Naive thymus-derived CD4-positive, alpha-beta T cell (primary cell): ENCODE data around the gene ULK2. TPM values are rescaled to one million over a fixed set of nuclear protein-coding genes. Genes with fewer than 3 reads are reported as not detected.
"Not testable (repeated sequence)": the region's sequence is repeated elsewhere in the genome, so short reads cannot be mapped to it uniquely, and the experiment has no call there.

Experiments used
- ATAC-seq: fragments of 150-1000 bp; cut with Tn5 transposase; 2 replicates; pipeline ENCODE4 v1.10.0; 2021; ENCODE audit warnings: mild to moderate bottlenecking, moderate library complexity
- CTCF ChIA-PET: fragments of 350-600 bp; sonication (Branson Sonifier 250); formaldehyde crosslinking; loops from one replicate; lab custom pipeline; 2021; ENCODE audit warnings: antibody characterized with exemption; lab: Charles Lee
- POLR2A ChIA-PET: fragments of 350-600 bp; sonication (Branson Sonifier 250); formaldehyde crosslinking; loops from one replicate; lab custom pipeline; 2021; ENCODE audit warnings: antibody characterized with exemption, inconsistent platforms; lab: Charles Lee
- DNase-seq, 9 donors: peaks; one replicate each; pipeline versions ENCODE4 v3.0.0 to v3.0.0-alpha.2; 2020 to 2022; ENCODE audit warnings: mixed read lengths in 1 of 9
- H3K27ac ChIP-seq: one replicate; pipeline ENCODE4 v1.7.0; 2013; ENCODE audit warnings: mild to moderate bottlenecking, low read depth, low read length, moderate library complexity
- H3K27me3 ChIP-seq, 2 donors: one replicate each; pipeline ENCODE4 v1.7.0; 2013; ENCODE audit warnings: low read length in 2 of 2, mild to moderate bottlenecking in 2 of 2, moderate library complexity in 2 of 2; ENCODE audit not compliant: control insufficient read depth in 2 of 2, insufficient read depth in 2 of 2
- H3K36me3 ChIP-seq, 3 experiments: 1 replicate in 2 of 3; 2 replicates in 1 of 3; pipeline ENCODE4 v1.7.0; 2013; ENCODE audit warnings: low read length in 3 of 3, mild to moderate bottlenecking in 3 of 3, moderate library complexity in 1 of 3; ENCODE audit not compliant: insufficient read depth in 3 of 3, control insufficient read depth in 2 of 3
- H3K4me1 ChIP-seq, 2 donors: one replicate each; pipeline ENCODE4 v1.7.0; 2013; ENCODE audit warnings: low read length in 2 of 2, mild to moderate bottlenecking in 2 of 2, moderate library complexity in 1 of 2; ENCODE audit not compliant: control insufficient read depth in 2 of 2, insufficient read depth in 2 of 2
- H3K4me3 ChIP-seq: 2 replicates; pipeline ENCODE4 v1.7.0; 2013; ENCODE audit warnings: mild to moderate bottlenecking, low read length
- H3K9me3 ChIP-seq, 3 experiments: 1 replicate in 2 of 3; 2 replicates in 1 of 3; pipeline ENCODE4 v1.7.0; 2013; ENCODE audit warnings: low read length in 3 of 3; ENCODE audit not compliant: control insufficient read depth in 2 of 3
- H3K27ac Mint-ChIP-seq, 9 donors: one replicate each; pipeline ENCODE4 v1.8.0; 2020 to 2022; ENCODE audit warnings: mixed read lengths in 9 of 9, mild to moderate bottlenecking in 8 of 9, moderate library complexity in 5 of 9, inconsistent platforms in 2 of 9
- H3K27me3 Mint-ChIP-seq, 5 donors: one replicate each; pipeline ENCODE4 v1.8.0; 2021 to 2022; ENCODE audit warnings: mixed read lengths in 5 of 5, mild to moderate bottlenecking in 1 of 5
- H3K36me3 Mint-ChIP-seq, 5 donors: one replicate each; pipeline ENCODE4 v1.8.0; 2020 to 2022; ENCODE audit warnings: mixed read lengths in 5 of 5, mild to moderate bottlenecking in 3 of 5, inconsistent platforms in 1 of 5
- H3K4me1 Mint-ChIP-seq, 7 donors: one replicate each; pipeline ENCODE4 v1.8.0; 2020 to 2022; ENCODE audit warnings: mixed read lengths in 7 of 7, mild to moderate bottlenecking in 3 of 7, inconsistent platforms in 1 of 7
- H3K4me3 Mint-ChIP-seq, 10 donors: one replicate each; pipeline ENCODE4 v1.8.0; 2020 to 2022; ENCODE audit warnings: mild to moderate bottlenecking in 10 of 10, mixed read lengths in 10 of 10, moderate library complexity in 6 of 10, inconsistent platforms in 2 of 10
- H3K9me3 Mint-ChIP-seq, 11 donors: one replicate each; pipeline ENCODE4 v1.8.0; 2020 to 2022; ENCODE audit warnings: mixed read lengths in 11 of 11, mild to moderate bottlenecking in 4 of 11, inconsistent platforms in 1 of 11, moderate library complexity in 1 of 11
- intact Hi-C, 2 donors: fragments of 100-400 bp; cut with micrococcal nuclease; formaldehyde crosslinking; loops; one replicate each; pipeline ENCODE4 v1.15.1; 2023
- polyA plus RNA-seq, 2 donors: library from polyadenylated mRNA; unstranded; fragments of 300-500 nt; fragmentation: Illumina TruSeq; gene quantifications; one replicate each; pipeline ENCODE4 v1.2.3, GENCODE V29; 2021
- total RNA-seq, 6 experiments: library from RNA in 5 of 6; stranded (reverse) in 5 of 6; gene quantifications; 1 replicate in 5 of 6; 2 replicates in 1 of 6; pipeline ENCODE4 v1.2.3 and lab custom pipeline; 2021 to 2026

The ULK2 gene
- total and polyA plus RNA-seq, 7 experiments from 2014 or later = 7.3 to 21.2 (median 14.3) TPM

DNA sequence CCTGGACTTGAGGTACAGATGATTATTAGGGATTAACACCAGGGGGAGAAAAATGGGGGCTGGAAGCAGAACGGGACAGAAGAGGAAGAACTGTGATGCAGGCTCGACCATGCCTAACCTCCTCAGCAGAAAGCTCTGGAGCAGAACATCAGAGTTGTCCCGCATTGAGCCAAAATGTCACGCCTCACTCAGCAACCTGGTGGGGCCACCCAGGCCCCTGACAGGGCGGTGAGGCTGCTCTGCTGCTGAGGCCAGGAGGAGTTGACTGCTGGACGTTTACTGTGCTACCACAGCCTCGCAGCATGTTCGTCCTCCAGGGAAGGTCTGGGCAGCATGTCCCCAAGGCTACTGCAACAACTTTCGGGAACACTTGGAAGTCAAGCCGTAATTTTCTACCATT lies 6.5 kb upstream of the ULK2 start:
- H3K27ac Mint-ChIP-seq = peak overlapping the region in 6 of 9 donors; percentile 5 to 82 (median 62)

DNA sequence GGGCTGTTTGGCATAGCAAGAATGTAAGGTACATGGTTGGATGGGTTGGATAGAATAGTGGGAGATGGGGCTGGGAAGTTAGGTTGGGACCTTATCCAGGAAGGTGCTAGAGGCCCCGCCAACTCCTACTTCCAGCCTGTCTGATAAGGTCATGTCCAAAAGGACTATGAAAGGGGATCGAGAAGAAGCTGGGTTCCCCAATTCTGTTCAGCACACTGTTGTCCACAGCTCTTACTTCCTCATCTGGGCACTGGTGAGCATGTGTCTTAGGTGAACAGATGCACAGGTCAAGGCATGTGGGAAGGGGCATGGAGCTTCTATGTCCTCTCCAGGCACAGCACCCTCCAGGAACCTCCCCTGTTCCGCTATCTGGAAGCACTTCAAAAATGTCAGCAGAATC lies 5.6 kb upstream of the ULK2 start:
- ChIA-PET POLR2A (no interaction called here), CTCF (no interaction called here)
- Histone ChIP-seq H3K4me3 (no peak overlapping the region), H3K27ac (no peak overlapping the region), H3K4me1 (peaks cover 20 to 58% of the 10 kb centered on the region in 2 donors), H3K27me3 (no peaks in the 10 kb centered on the region), H3K36me3 (no peaks in the 10 kb centered on the region), H3K9me3 (no peaks in the 10 kb centered on the region)
- DNase-seq (no peak), ATAC-seq (no peak)
- Mint-ChIP-seq H3K9me3 (no peaks in the 10 kb centered on the region), H3K27me3 (peaks cover 0 to 9% (median 0%) of the 10 kb centered on the region in 5 donors), H3K36me3 (no peaks in the 10 kb centered on the region), H3K4me3 (no peak overlapping the region), H3K27ac (peak overlapping the region in 8 of 9 donors; percentile 4 to 88 (median 68)), H3K4me1 (peaks cover 22 to 90% (median 67%) of the 10 kb centered on the region in 7 donors)
- intact Hi-C loops = no loop called here

More for the DNA sequence above, 6.5 kb upstream of the ULK2 start:
- Histone ChIP-seq H3K27ac (no peak overlapping the region), H3K9me3 (no peaks in the 10 kb centered on the region), H3K4me1 (peaks cover 24 to 58% of the 10 kb centered on the region in 2 donors), H3K36me3 (no peaks in the 10 kb centered on the region), H3K4me3 (no peak overlapping the region), H3K27me3 (no peaks in the 10 kb centered on the region)
- no peaks in the 10 kb centered on the region for H3K9me3 Mint-ChIP-seq
- intact Hi-C loops = no loop called here
- DNase-seq (no peak), ATAC-seq (no peak)
- H3K36me3 Mint-ChIP-seq = no peaks in the 10 kb centered on the region
- no peak overlapping the region for H3K4me3 Mint-ChIP-seq
- peaks cover 0 to 11% (median 0%) of the 10 kb centered on the region in 5 donors for H3K27me3 Mint-ChIP-seq
- ChIA-PET CTCF (no interaction called here), POLR2A (interaction anchor here (0.6 kb wide), 1 partner anchor 10 kb away, joined by 5 read pairs; no protein-coding TSS in a partner anchor)
- peaks cover 22 to 93% (median 70%) of the 10 kb centered on the region in 7 donors for H3K4me1 Mint-ChIP-seq

DNA sequence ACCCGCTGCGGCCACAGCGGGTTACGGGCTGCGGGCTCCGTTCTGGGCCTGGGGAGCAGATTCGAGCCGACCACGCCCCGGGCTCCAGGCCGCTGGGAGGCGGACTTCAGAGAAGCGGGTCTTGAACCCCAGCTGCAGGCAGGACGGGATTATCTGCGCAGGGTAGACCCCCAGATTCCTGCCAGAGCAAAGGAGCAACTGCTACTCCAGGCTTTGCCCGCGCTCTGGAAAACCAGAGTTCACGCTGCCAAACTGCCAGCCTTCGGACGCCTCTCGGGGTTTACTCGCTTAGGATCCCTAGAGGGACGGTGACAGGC lies 301 bp upstream of the ULK2 start:
- POLR2A ChIA-PET = interaction anchor here (0.7 to 3.0 kb wide), 9 partner anchors 8 to 110 kb away, joined by 3 to 21 read pairs (median 4); partner anchors contain the start of gene AKAP10
- H3K9me3 ChIP-seq = no peaks in the 10 kb centered on the region
- Mint-ChIP-seq H3K4me1 (peaks cover 9 to 72% (median 46%) of the 10 kb centered on the region in 7 donors), H3K27me3 (no peaks in the 10 kb centered on the region), H3K27ac (peak overlapping the region in 7 of 9 donors; percentile 69 to 93 (median 87)), H3K36me3 (peaks cover 0 to 1% (median 0%) of the 10 kb centered on the region in 5 donors), H3K4me3 (peak overlapping the region in 9 of 10 donors; percentile 63 to 85 (median 77)), H3K9me3 (no peaks in the 10 kb centered on the region)
- DNase-seq (peak in 1 of 9 donors; percentile 7), ATAC-seq (no peak)
- no peaks in the 10 kb centered on the region for H3K27me3 ChIP-seq
- no peak overlapping the region for H3K27ac ChIP-seq
- peaks cover 4 to 37% of the 10 kb centered on the region in 2 donors for H3K4me1 ChIP-seq
- CTCF ChIA-PET = interaction anchor here (0.9 to 1.1 kb wide), 2 partner anchors 9 to 10 kb away, joined by 3 to 4 read pairs; no protein-coding TSS in a partner anchor
- intact Hi-C loops = loop anchor here in 1 of 2 donors (5.0 kb wide), 3 partner anchors 44 to 506 kb away; partner anchors contain the start of gene B9D1
- peaks cover 0 to 3% (median 0%) of the 10 kb centered on the region in 3 experiments for H3K36me3 ChIP-seq
- H3K4me3 ChIP-seq = peak overlapping the region; percentile 78

DNA sequence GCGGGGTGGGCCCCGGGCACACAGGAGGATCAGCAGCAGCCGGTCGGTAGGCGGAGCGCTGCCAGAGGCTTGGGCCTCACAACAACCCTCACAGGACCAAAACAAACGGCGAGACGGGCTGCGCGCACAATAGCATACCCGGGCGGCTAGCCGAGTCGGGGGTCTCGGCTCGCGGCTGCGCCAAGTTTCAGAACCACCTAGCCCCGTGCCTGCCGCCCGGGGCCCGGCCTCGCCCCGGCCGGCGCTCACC lies 732 bp downstream of the ULK2 start:
- Histone ChIP-seq H3K4me3 (peak overlapping the region; percentile 78), H3K27ac (peak overlapping the region; percentile 72), H3K9me3 (no peaks in the 10 kb centered on the region), H3K36me3 (peaks cover 0 to 3% (median 0%) of the 10 kb centered on the region in 3 experiments), H3K27me3 (no peaks in the 10 kb centered on the region), H3K4me1 (peaks cover 4 to 34% of the 10 kb centered on the region in 2 donors)
- no peaks in the 10 kb centered on the region for H3K9me3 Mint-ChIP-seq
- intact Hi-C loops = loop anchor here in 1 of 2 donors (1.0 to 5.0 kb wide), 6 partner anchors 9 to 505 kb away; partner anchors contain the start of genes AKAP10 and B9D1
- H3K4me3 Mint-ChIP-seq = peak overlapping the region; percentile 77 to 88 (median 84)
- no peaks in the 10 kb centered on the region for H3K27me3 Mint-ChIP-seq
- ATAC-seq = peak; percentile 58
- ChIA-PET POLR2A (interaction anchor here (0.7 to 3.0 kb wide), 6 partner anchors 9 to 95 kb away, joined by 3 to 21 read pairs (median 4); no protein-coding TSS in a partner anchor), CTCF (no interaction called here)
- DNase-seq = peak in 6 of 9 donors; percentile 26 to 51 (median 46)
- H3K36me3 Mint-ChIP-seq = peaks cover 0 to 6% (median 0%) of the 10 kb centered on the region in 5 donors
- peaks cover 9 to 66% (median 45%) of the 10 kb centered on the region in 7 donors for H3K4me1 Mint-ChIP-seq
- peak overlapping the region; percentile 62 to 82 (median 75) for H3K27ac Mint-ChIP-seq

DNA sequence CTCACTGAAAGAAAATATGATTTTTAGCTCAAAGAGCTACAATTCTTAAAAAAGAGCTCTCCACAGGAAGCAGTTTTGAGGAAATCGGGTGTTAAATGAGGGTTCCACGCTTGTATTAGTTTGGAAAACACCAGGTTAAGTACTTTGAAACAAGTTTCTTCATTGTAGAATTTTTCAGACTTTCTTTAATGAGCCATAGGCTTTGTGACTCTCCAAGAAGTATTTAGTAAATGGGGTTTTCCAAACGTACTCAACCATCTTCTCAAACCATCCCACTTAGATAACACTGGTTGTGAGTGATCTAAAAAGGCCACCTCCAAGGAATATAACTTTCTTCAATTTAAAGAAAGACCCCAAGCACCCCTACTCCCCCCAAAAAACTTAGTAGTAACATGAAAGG lies 2.7 kb downstream of the ULK2 start:
- Mint-ChIP-seq H3K27ac (peak overlapping the region in 8 of 9 donors; percentile 29 to 82 (median 53)), H3K36me3 (peaks cover 0 to 6% (median 1%) of the 10 kb centered on the region in 5 donors), H3K4me3 (peak overlapping the region in 8 of 10 donors; percentile 25 to 84 (median 56)), H3K27me3 (no peaks in the 10 kb centered on the region), H3K9me3 (no peaks in the 10 kb centered on the region), H3K4me1 (peaks cover 9 to 48% (median 38%) of the 10 kb centered on the region in 7 donors)
- CTCF ChIA-PET = interaction anchor here (0.6 to 1.8 kb wide), 3 partner anchors 10 to 93 kb away, joined by 3 to 4 read pairs (median 3); no protein-coding TSS in a partner anchor
- H3K4me1 ChIP-seq = peaks cover 4 to 22% of the 10 kb centered on the region in 2 donors
- no peak overlapping the region for H3K4me3 ChIP-seq
- peaks cover 0 to 3% (median 0%) of the 10 kb centered on the region in 3 experiments for H3K36me3 ChIP-seq
- H3K9me3 ChIP-seq = no peaks in the 10 kb centered on the region
- intact Hi-C loops = loop anchor here in 1 of 2 donors (5.0 kb wide), 3 partner anchors 47 to 503 kb away; partner anchors contain the start of gene B9D1
- DNase-seq (no peak), ATAC-seq (no peak)
- no peaks in the 10 kb centered on the region for H3K27me3 ChIP-seq
- H3K27ac ChIP-seq = no peak overlapping the region
- POLR2A ChIA-PET = interaction anchor here (0.6 to 1.6 kb wide), 4 partner anchors 9 to 609 kb away, joined by 3 to 5 read pairs (median 4); no protein-coding TSS in a partner anchor

DNA sequence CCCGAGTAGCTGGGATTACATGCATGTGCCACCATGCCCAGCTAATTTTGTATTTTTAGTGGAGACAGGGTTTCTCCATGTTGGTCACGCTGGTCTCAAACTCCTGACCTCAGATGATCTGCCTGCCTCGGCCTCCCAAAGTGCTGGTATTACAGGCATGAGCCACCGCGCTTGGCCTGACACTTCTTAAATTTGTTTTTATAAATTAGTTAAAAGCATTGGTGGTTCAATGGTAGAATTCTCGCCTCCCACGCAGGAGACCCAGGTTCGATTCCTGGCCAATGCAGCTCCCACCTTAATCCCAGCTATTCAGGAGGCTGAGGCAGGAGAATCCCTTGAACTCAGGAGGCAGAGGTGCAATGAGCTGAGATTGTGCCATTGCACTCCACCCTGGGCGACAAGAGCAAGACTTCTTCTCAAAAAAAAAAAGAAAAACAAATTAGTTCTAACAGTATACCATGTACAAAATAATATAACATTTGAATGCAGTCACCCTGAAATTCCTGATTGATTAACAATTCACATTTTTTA lies 7.0 kb downstream of the ULK2 start:
- Mint-ChIP-seq H3K36me3 (peaks cover 0 to 13% (median 9%) of the 10 kb centered on the region in 5 donors), H3K4me1 (peaks cover 4 to 26% (median 15%) of the 10 kb centered on the region in 7 donors)
- POLR2A ChIA-PET = interaction anchor here (0.6 kb wide), 1 partner anchor 89 kb away, joined by 5 read pairs; no protein-coding TSS in a partner anchor
- DNase-seq, H3K9me3 Mint-ChIP-seq, H3K27ac Mint-ChIP-seq, H3K36me3 ChIP-seq, H3K4me3 Mint-ChIP-seq, H3K27me3 ChIP-seq, CTCF ChIA-PET, H3K27me3 Mint-ChIP-seq, H3K27ac ChIP-seq, H3K4me1 ChIP-seq, H3K9me3 ChIP-seq, ATAC-seq, H3K4me3 ChIP-seq, intact Hi-C loops: not testable (repeated sequence)
